ENCODE results near the gene MAST2.

The MAST2 gene

DNA sequence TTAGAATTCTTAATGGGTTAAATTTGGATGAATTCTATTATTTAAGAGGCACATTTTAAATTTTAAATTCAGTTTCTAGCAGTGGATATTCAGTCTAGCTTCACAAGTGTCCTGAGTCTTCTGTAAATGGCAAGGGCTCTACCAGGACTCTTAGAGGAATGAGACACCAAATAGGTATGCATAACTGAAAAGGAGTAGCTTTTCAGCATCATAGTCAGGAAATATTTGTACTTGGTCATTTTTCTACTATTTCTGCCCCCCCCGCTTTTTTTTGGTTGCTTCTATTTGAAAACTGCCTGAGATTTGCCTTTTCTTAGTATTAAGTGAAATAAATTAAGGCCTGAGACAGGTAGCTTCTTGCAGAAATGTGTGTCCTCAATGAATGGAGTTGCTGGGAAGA lies 80.2 kb downstream of the MAST2 start:
- peak; percentile 49; the same call in 2 of the 3 replicates for ATAC-seq
- no peak for TF ChIP-seq SNAI2 (CRISPR knock-in tag; IDR thresholded peaks at IDR 0.05)
- TF ChIP-seq TOX (CRISPR knock-in tag; IDR thresholded peaks at IDR 0.05; ENCODE audit: borderline replicate concordance) = no peak
- TF ChIP-seq ZFP30 (CRISPR knock-in tag; IDR thresholded peaks at IDR 0.05) = no peak
- no peak for TF ChIP-seq ZNF565 (CRISPR knock-in tag; conservative IDR thresholded peaks at IDR 0.05; ENCODE audit: low read depth)
- no peak for TF ChIP-seq ZNF8 (CRISPR knock-in tag; IDR thresholded peaks at IDR 0.05)
- TF ChIP-seq, protein P1, sequence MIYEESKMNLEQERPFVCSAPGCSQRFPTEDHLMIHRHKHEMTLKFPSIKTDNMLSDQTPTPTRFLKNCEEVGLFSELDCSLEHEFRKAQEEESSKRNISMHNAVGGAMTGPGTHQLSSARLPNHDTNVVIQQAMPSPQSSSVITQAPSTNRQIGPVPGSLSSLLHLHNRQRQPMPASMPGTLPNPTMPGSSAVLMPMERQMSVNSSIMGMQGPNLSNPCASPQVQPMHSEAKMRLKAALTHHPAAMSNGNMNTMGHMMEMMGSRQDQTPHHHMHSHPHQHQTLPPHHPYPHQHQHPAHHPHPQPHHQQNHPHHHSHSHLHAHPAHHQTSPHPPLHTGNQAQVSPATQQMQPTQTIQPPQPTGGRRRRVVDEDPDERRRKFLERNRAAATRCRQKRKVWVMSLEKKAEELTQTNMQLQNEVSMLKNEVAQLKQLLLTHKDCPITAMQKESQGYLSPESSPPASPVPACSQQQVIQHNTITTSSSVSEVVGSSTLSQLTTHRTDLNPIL (CRISPR knock-in tag; IDR thresholded peaks at IDR 0.05; ENCODE audit: low read depth) = no peak
- TF ChIP-seq ZNF70 (CRISPR knock-in tag; IDR thresholded peaks at IDR 0.05) = no peak
- TF ChIP-seq, protein P2, sequence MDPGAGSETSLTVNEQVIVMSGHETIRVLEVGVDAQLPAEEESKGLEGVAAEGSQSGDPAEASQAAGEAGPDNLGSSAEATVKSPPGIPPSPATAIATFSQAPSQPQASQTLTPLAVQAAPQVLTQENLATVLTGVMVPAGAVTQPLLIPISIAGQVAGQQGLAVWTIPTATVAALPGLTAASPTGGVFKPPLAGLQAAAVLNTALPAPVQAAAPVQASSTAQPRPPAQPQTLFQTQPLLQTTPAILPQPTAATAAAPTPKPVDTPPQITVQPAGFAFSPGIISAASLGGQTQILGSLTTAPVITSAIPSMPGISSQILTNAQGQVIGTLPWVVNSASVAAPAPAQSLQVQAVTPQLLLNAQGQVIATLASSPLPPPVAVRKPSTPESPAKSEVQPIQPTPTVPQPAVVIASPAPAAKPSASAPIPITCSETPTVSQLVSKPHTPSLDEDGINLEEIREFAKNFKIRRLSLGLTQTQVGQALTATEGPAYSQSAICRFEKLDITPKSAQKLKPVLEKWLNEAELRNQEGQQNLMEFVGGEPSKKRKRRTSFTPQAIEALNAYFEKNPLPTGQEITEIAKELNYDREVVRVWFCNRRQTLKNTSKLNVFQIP (CRISPR knock-in tag; IDR thresholded peaks at IDR 0.05; ENCODE audit: borderline replicate concordance, low read depth) = no peak
- TF ChIP-seq, protein P3, sequence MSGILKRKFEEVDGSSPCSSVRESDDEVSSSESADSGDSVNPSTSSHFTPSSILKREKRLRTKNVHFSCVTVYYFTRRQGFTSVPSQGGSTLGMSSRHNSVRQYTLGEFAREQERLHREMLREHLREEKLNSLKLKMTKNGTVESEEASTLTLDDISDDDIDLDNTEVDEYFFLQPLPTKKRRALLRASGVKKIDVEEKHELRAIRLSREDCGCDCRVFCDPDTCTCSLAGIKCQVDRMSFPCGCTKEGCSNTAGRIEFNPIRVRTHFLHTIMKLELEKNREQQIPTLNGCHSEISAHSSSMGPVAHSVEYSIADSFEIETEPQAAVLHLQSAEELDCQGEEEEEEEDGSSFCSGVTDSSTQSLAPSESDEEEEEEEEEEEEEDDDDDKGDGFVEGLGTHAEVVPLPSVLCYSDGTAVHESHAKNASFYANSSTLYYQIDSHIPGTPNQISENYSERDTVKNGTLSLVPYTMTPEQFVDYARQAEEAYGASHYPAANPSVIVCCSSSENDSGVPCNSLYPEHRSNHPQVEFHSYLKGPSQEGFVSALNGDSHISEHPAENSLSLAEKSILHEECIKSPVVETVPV (CRISPR knock-in tag; IDR thresholded peaks at IDR 0.05) = no peak
- no peak for TF ChIP-seq ESRRG (CRISPR knock-in tag; IDR thresholded peaks at IDR 0.05)
- TF ChIP-seq, protein P4, sequence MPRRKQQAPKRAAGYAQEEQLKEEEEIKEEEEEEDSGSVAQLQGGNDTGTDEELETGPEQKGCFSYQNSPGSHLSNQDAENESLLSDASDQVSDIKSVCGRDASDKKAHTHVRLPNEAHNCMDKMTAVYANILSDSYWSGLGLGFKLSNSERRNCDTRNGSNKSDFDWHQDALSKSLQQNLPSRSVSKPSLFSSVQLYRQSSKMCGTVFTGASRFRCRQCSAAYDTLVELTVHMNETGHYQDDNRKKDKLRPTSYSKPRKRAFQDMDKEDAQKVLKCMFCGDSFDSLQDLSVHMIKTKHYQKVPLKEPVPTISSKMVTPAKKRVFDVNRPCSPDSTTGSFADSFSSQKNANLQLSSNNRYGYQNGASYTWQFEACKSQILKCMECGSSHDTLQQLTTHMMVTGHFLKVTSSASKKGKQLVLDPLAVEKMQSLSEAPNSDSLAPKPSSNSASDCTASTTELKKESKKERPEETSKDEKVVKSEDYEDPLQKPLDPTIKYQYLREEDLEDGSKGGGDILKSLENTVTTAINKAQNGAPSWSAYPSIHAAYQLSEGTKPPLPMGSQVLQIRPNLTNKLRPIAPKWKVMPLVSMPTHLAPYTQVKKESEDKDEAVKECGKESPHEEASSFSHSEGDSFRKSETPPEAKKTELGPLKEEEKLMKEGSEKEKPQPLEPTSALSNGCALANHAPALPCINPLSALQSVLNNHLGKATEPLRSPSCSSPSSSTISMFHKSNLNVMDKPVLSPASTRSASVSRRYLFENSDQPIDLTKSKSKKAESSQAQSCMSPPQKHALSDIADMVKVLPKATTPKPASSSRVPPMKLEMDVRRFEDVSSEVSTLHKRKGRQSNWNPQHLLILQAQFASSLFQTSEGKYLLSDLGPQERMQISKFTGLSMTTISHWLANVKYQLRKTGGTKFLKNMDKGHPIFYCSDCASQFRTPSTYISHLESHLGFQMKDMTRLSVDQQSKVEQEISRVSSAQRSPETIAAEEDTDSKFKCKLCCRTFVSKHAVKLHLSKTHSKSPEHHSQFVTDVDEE (CRISPR knock-in tag; IDR thresholded peaks at IDR 0.05) = no peak
- no peak for TF ChIP-seq OSR1 (CRISPR knock-in tag; IDR thresholded peaks at IDR 0.05)
- no peak for TF ChIP-seq BACH2 (CRISPR knock-in tag; IDR thresholded peaks at IDR 0.05; ENCODE audit: borderline replicate concordance)

DNA sequence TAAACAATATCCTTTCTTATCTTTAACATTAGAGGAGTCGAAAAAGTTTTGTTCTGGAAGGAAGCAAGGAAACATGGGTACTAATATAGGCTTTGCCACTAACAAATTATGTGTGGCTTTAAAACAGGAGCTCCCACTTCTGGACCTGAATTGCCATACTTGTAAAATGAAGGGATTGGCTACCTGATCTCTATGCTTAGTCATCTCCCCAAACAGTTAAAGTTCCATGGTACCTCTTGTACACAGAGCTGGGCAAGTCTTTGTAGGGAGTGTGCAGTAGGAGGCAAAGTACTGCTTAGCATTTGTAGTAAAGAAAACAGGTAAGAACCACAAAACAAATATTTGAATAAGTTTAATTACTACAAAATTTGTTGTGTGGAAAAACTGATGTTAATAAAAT lies 81.3 kb downstream of the MAST2 start:
- no peak for ATAC-seq
- TF ChIP-seq ARNTL (CRISPR knock-in tag; IDR thresholded peaks at IDR 0.05; ENCODE audit: borderline replicate concordance, low read depth) = no peak
- TF ChIP-seq ZNF70 (CRISPR knock-in tag; IDR thresholded peaks at IDR 0.05) = no peak
- no peak for TF ChIP-seq ZNF8 (CRISPR knock-in tag; IDR thresholded peaks at IDR 0.05)
- TF ChIP-seq, protein P3 (CRISPR knock-in tag; IDR thresholded peaks at IDR 0.05) = no peak
- TF ChIP-seq BACH2 (CRISPR knock-in tag; IDR thresholded peaks at IDR 0.05; ENCODE audit: borderline replicate concordance) = no peak
- TF ChIP-seq ISL1 (CRISPR knock-in tag; IDR thresholded peaks at IDR 0.05) = no peak
- TF ChIP-seq TOX (CRISPR knock-in tag; IDR thresholded peaks at IDR 0.05; ENCODE audit: borderline replicate concordance) = no peak

DNA sequence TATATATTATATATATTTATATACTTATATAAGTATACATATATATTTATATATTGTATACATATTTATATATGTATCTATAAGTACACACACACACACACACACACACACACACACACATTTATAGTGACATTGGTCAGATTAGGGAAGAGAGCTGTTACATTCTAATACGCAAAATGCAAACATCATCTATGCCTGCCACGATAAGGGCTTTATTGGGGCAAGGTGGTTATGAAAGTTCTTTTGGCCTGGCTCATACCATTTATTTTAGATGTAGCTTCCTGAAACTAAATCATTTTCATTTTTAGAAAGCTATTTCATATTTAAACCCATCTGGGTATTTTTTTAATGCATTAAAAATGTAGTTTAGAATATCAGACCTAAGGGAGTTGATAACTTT lies 82.8 kb downstream of the MAST2 start:
- no peak for ATAC-seq
- no peak for TF ChIP-seq TOX (CRISPR knock-in tag; IDR thresholded peaks at IDR 0.05; ENCODE audit: borderline replicate concordance)
- TF ChIP-seq ARNTL (CRISPR knock-in tag; IDR thresholded peaks at IDR 0.05; ENCODE audit: borderline replicate concordance, low read depth) = no peak
- no peak for TF ChIP-seq CSDC2 (CRISPR knock-in tag; IDR thresholded peaks at IDR 0.05)
- TF ChIP-seq, protein P4 (CRISPR knock-in tag; IDR thresholded peaks at IDR 0.05) = no peak
- TF ChIP-seq ZFP3 (CRISPR knock-in tag; IDR thresholded peaks at IDR 0.05) = no peak
- TF ChIP-seq, protein P5, sequence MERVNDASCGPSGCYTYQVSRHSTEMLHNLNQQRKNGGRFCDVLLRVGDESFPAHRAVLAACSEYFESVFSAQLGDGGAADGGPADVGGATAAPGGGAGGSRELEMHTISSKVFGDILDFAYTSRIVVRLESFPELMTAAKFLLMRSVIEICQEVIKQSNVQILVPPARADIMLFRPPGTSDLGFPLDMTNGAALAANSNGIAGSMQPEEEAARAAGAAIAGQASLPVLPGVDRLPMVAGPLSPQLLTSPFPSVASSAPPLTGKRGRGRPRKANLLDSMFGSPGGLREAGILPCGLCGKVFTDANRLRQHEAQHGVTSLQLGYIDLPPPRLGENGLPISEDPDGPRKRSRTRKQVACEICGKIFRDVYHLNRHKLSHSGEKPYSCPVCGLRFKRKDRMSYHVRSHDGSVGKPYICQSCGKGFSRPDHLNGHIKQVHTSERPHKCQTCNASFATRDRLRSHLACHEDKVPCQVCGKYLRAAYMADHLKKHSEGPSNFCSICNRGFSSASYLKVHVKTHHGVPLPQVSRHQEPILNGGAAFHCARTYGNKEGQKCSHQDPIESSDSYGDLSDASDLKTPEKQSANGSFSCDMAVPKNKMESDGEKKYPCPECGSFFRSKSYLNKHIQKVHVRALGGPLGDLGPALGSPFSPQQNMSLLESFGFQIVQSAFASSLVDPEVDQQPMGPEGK (CRISPR knock-in tag; IDR thresholded peaks at IDR 0.05; ENCODE audit: borderline replicate concordance) = no peak
- TF ChIP-seq ZNF70 (CRISPR knock-in tag; IDR thresholded peaks at IDR 0.05) = no peak
- no peak for TF ChIP-seq RARB (CRISPR knock-in tag; IDR thresholded peaks at IDR 0.05)
- TF ChIP-seq, protein P3 (CRISPR knock-in tag; IDR thresholded peaks at IDR 0.05) = no peak
- no peak for TF ChIP-seq OSR1 (CRISPR knock-in tag; IDR thresholded peaks at IDR 0.05)
- TF ChIP-seq, protein P2 (CRISPR knock-in tag; IDR thresholded peaks at IDR 0.05; ENCODE audit: borderline replicate concordance, low read depth) = no peak
- no peak for TF ChIP-seq ESRRG (CRISPR knock-in tag; IDR thresholded peaks at IDR 0.05)

All from SK-N-SH treated with all-trans-retinoic acid at 6 μM for 48 hours (cell line).